Lower lobe of right lung (tissue), 2 donors: ENCODE results near the gene NT5C3B. TPM values are rescaled to one million over a fixed set of nuclear protein-coding genes. Genes with fewer than 3 reads are reported as not detected.
"Not testable (repeated sequence)": the region's sequence is repeated elsewhere in the genome, so short reads cannot be mapped to it uniquely, and the experiment has no call there.

Experiments
- ATAC-seq, 2 donors: fragments of 200-7000 bp; cut with Tn5 transposase; one replicate each; pipeline ENCODE4 v1.9.1; 2020 to 2022; ENCODE audit warnings: mild to moderate bottlenecking in 2 of 2, moderate library complexity in 2 of 2
- DNase-seq: peaks from one replicate; pipeline ENCODE4 v3.0.0-alpha.2; 2020
- H3K27ac ChIP-seq: fragments of 200-600 bp; one replicate; pipeline ENCODE4 v1.8.0; 2022
- H3K27me3 ChIP-seq: fragments of 200-600 bp; one replicate; pipeline ENCODE4 v1.8.0; 2022; ENCODE audit warnings: low read depth
- H3K36me3 ChIP-seq: fragments of 200-600 bp; one replicate; pipeline ENCODE4 v1.8.0; 2022; ENCODE audit warnings: mild to moderate bottlenecking
- H3K4me1 ChIP-seq: fragments of 200-600 bp; one replicate; pipeline ENCODE4 v1.8.0; 2022
- H3K4me3 ChIP-seq: fragments of 200-600 bp; one replicate; pipeline ENCODE4 v1.8.0; 2022; ENCODE audit warnings: mild to moderate bottlenecking
- H3K9me3 ChIP-seq: fragments of 200-600 bp; one replicate; pipeline ENCODE4 v1.8.0; 2022
- CTCF ChIP-seq: fragments of 200-600 bp; IDR thresholded peaks from one replicate; pipeline ENCODE4 v1.8.0; 2022; ENCODE audit warnings: antibody characterized with exemption, mild to moderate bottlenecking
- intact Hi-C: fragments of 100-400 bp; cut with DNase I; formaldehyde crosslinking; loops from one replicate; pipeline ENCODE4 v1.11.0; 2022
- total RNA-seq: library from RNA; stranded (reverse); fragmentation: NEBNext Ultra II Directional; extraction: Animal tissue kit (Norgen Biotek cat#: 25700); gene quantifications from one replicate; pipeline ENCODE4 v1.2.1, GENCODE V29; 2021
- donor health status: DM: no; HTN: yes; CAD: no; lungs with severe emphysema.

The NT5C3B gene
- total RNA-seq, 1 donor from 2014 or later, result 32.0 TPM

GRCh38 chr17:41836550-41837196 is 641 bp upstream of the NT5C3B start:
- peak overlapping the region; percentile 97 for H3K4me3 ChIP-seq
- intact Hi-C loops, result no loop called here
- DNase-seq, result no peak
- peaks cover 17% of the 10 kb centered on the region for H3K4me1 ChIP-seq
- H3K27ac ChIP-seq, result no peak overlapping the region
- peak in 1 of 2 donors; percentile 9 for ATAC-seq
- H3K36me3 ChIP-seq, result peaks cover 5% of the 10 kb centered on the region
- no peaks in the 10 kb centered on the region for H3K9me3 ChIP-seq
- no peak for TF ChIP-seq CTCF
- H3K27me3 ChIP-seq, result no peaks in the 10 kb centered on the region

- Histone ChIP-seq H3K4me1 (peaks cover 17% of the 10 kb centered on the region), H3K36me3 (peaks cover 19% of the 10 kb centered on the region), H3K27ac (peak overlapping the region; percentile 79), H3K27me3 (no peaks in the 10 kb centered on the region), H3K9me3 (no peaks in the 10 kb centered on the region), H3K4me3 (peak overlapping the region; percentile 97)
- peak; percentile 60 to 72 for ATAC-seq
- DNase-seq, result no peak
- intact Hi-C loops, result no loop called here
- no peak for TF ChIP-seq CTCF
Observed at GRCh38 chr17:41835214-41835799, 725 bp downstream of the NT5C3B start.

GRCh38 chr17:41829961-41830360 is 6.1 kb downstream of the NT5C3B start:
- H3K36me3 ChIP-seq, result peaks cover 68% of the 10 kb centered on the region
- not testable (repeated sequence) for H3K9me3 ChIP-seq

GRCh38 chr17:41825175-41825845 is 10.7 kb downstream of the NT5C3B start:
- DNase-seq (peak; percentile 20), ATAC-seq (peak in 1 of 2 donors; percentile 15)
- no peak overlapping the region for H3K4me3 ChIP-seq
- H3K27ac ChIP-seq, result no peak overlapping the region
- intact Hi-C loops, result no loop called here
- H3K27me3 ChIP-seq, result no peaks in the 10 kb centered on the region
- H3K36me3 ChIP-seq, result peaks cover 55% of the 10 kb centered on the region
- H3K9me3 ChIP-seq, result no peaks in the 10 kb centered on the region
- H3K4me1 ChIP-seq, result no peaks in the 10 kb centered on the region
- TF ChIP-seq CTCF, result no peak

More at GRCh38 chr17:41829961-41830360, 6.1 kb downstream of the NT5C3B start:
- H3K27ac ChIP-seq, intact Hi-C loops, H3K27me3 ChIP-seq, DNase-seq, ATAC-seq, H3K4me1 ChIP-seq, H3K4me3 ChIP-seq: not testable (repeated sequence)

DNA sequence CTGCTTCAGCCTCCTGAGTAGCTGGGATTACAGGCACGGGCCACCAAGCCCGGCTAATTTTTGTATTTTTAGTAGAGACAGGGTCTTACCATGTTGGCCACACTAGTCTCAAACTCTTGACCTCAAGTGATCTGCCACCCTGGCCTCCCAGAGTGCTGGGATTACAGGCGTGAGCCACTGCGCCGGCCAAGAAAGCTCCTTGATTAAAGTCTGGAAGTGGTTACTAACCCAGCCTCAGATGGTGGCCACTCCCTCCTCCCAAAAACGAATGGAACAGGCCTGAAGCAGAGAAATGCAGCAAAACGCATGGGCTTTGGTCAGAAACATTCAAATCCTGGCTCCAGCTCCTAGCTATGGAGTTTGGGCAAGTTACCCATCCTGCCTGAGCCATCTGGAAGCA is 11.9 kb downstream of the NT5C3B start:
- H3K4me3 ChIP-seq, result no peak overlapping the region
- no peaks in the 10 kb centered on the region for H3K4me1 ChIP-seq
- no peak for TF ChIP-seq CTCF
- no peaks in the 10 kb centered on the region for H3K27me3 ChIP-seq
- DNase-seq (no peak), ATAC-seq (no peak)
- no peak overlapping the region for H3K27ac ChIP-seq
- H3K36me3 ChIP-seq, result peaks cover 44% of the 10 kb centered on the region
- intact Hi-C loops, result no loop called here
- H3K9me3 ChIP-seq, result no peaks in the 10 kb centered on the region

DNA sequence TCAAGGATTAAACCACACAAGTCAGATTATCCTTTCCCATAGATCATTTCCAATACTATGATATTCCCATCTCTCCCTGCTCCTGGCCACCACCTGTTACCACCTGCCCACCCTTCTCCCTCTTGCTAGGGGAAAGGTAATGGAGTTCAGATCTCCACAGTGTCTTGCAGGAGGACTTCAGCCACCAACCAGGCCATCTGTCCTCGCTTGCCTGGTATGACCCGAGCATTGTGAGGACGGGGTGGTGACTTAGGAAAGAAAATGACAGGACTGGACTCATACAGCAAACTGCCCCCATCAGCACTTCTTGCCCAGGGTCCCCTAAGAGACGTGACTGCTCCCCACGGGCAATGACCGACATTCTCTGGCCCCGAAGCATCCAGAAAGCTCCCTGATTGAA is 12.5 kb downstream of the NT5C3B start:
- Histone ChIP-seq H3K4me1 (no peaks in the 10 kb centered on the region), H3K9me3 (no peaks in the 10 kb centered on the region), H3K36me3 (peaks cover 39% of the 10 kb centered on the region), H3K27me3 (no peaks in the 10 kb centered on the region), H3K27ac (no peak overlapping the region), H3K4me3 (no peak overlapping the region)
- no peak for DNase-seq
- no peak for ATAC-seq
- intact Hi-C loops, result no loop called here
- no peak for TF ChIP-seq CTCF
